IPS DF 4.7 (cell line): Measurements from ENCODE around the gene MAGEB17.
"Not testable (repeated sequence)": the region's sequence is repeated elsewhere in the genome, so short reads cannot be mapped to it uniquely, and the experiment has no call there.

ENCODE experiments used
- DNase-seq: peaks from one replicate; pipeline ENCODE4 v3.0.0-alpha.2; 2013; ENCODE audit warnings: low spot score; ENCODE audit errors: extremely low read depth

Gene MAGEB17

GRCh38 chrX:16155581-16156096, 11.6 kb upstream of the MAGEB17 start:
- no peak for DNase-seq

GRCh38 chrX:16156692-16157331, 10.5 kb upstream of the MAGEB17 start:
- no peak for DNase-seq

- DNase-seq, result no peak
Measured at GRCh38 chrX:16160729-16161128, 6.6 kb upstream of the MAGEB17 start.

GRCh38 chrX:16161173-16161572, 6.1 kb upstream of the MAGEB17 start:
- DNase-seq, result not testable (repeated sequence)

- no peak for DNase-seq
Measured at GRCh38 chrX:16162391-16162790, 4.9 kb upstream of the MAGEB17 start.

- DNase-seq, result no peak
Measured at GRCh38 chrX:16164748-16165147, 2.5 kb upstream of the MAGEB17 start.

GRCh38 chrX:16171039-16171438, 3.8 kb downstream of the MAGEB17 start:
- DNase-seq, result no peak

- no peak for DNase-seq
Measured at GRCh38 chrX:16171944-16172343, 4.7 kb downstream of the MAGEB17 start.

- DNase-seq, result no peak
Measured at GRCh38 chrX:16172391-16172790, 5.1 kb downstream of the MAGEB17 start.

- DNase-seq, result no peak
Measured at GRCh38 chrX:16175329-16176061, 8.2 kb downstream of the MAGEB17 start.

GRCh38 chrX:16177260-16177659, 10.0 kb downstream of the MAGEB17 start:
- no peak for DNase-seq

GRCh38 chrX:16183843-16184242, 16.6 kb downstream of the MAGEB17 start:
- DNase-seq, result not testable (repeated sequence)

- DNase-seq, result no peak
Measured at GRCh38 chrX:16185725-16186136, 18.4 kb downstream of the MAGEB17 start.

- peak; percentile 62 for DNase-seq
Measured at GRCh38 chrX:16186380-16187007, 19.2 kb downstream of the MAGEB17 start.

GRCh38 chrX:16187024-16187760, 19.9 kb downstream of the MAGEB17 start:
- DNase-seq, result no peak

- DNase-seq, result no peak
Measured at GRCh38 chrX:16188687-16189086, 21.4 kb downstream of the MAGEB17 start.

- no peak for DNase-seq
Measured at GRCh38 chrX:16191605-16192004, 24.3 kb downstream of the MAGEB17 start.

GRCh38 chrX:16196829-16197228, 29.5 kb downstream of the MAGEB17 start:
- DNase-seq, result no peak

- peak; percentile 36 for DNase-seq
Measured at GRCh38 chrX:16199343-16199742, 32.1 kb downstream of the MAGEB17 start.

GRCh38 chrX:16202943-16203342, 35.7 kb downstream of the MAGEB17 start:
- no peak for DNase-seq

GRCh38 chrX:16204538-16204937, 37.3 kb downstream of the MAGEB17 start:
- DNase-seq, result no peak

- no peak for DNase-seq
Measured at GRCh38 chrX:16205840-16206239, 38.6 kb downstream of the MAGEB17 start.
